ENCODE data around the gene RMI2.
"Not testable (repeated sequence)": the region's sequence is repeated elsewhere in the genome, so short reads cannot be mapped to it uniquely, and the experiment has no call there.

The RMI2 gene

GRCh38 chr16:11345040-11345862 is at the start of gene RMI2:
TSS of gene RMI2 (plus strand) at chr16:11345459. CDS start at chr16:11345472, 13 bp downstream.
- DNase-seq (ENCODE audit: low read depth in 1 of 2, low spot score in 1 of 2) = peak; percentile 88 to 93

- no peak for DNase-seq (ENCODE audit: low read depth in 1 of 2, low spot score in 1 of 2)
Measured at GRCh38 chr16:11295672-11296071, 49.6 kb upstream of the RMI2 start.

- DNase-seq (ENCODE audit: low read depth in 1 of 2, low spot score in 1 of 2) = no peak
Measured at GRCh38 chr16:11296351-11296705, 48.9 kb upstream of the RMI2 start.

- no peak for DNase-seq (ENCODE audit: low read depth in 1 of 2, low spot score in 1 of 2)
Measured at GRCh38 chr16:11296706-11297491, 48.4 kb upstream of the RMI2 start.

GRCh38 chr16:11297492-11298142 is 47.6 kb upstream of the RMI2 start:
- DNase-seq (ENCODE audit: low read depth in 1 of 2, low spot score in 1 of 2) = peak; percentile 31 to 34

GRCh38 chr16:11298143-11298900 is 46.9 kb upstream of the RMI2 start:
- no peak for DNase-seq (ENCODE audit: low read depth in 1 of 2, low spot score in 1 of 2)

- DNase-seq (ENCODE audit: low read depth in 1 of 2, low spot score in 1 of 2) = not testable (repeated sequence)
Measured at GRCh38 chr16:11298950-11299547, 46.2 kb upstream of the RMI2 start.

GRCh38 chr16:11299865-11300559 is 45.2 kb upstream of the RMI2 start:
- DNase-seq (ENCODE audit: low read depth in 1 of 2, low spot score in 1 of 2) = no peak

GRCh38 chr16:11300560-11300892 is 44.7 kb upstream of the RMI2 start:
- DNase-seq (ENCODE audit: low read depth in 1 of 2, low spot score in 1 of 2) = no peak

- no peak for DNase-seq (ENCODE audit: low read depth in 1 of 2, low spot score in 1 of 2)
Measured at GRCh38 chr16:11301645-11302501, 43.4 kb upstream of the RMI2 start.

GRCh38 chr16:11302977-11303376 is 42.3 kb upstream of the RMI2 start:
- DNase-seq (ENCODE audit: low read depth in 1 of 2, low spot score in 1 of 2) = no peak

- DNase-seq (ENCODE audit: low read depth in 1 of 2, low spot score in 1 of 2) = no peak
Measured at GRCh38 chr16:11303405-11304138, 41.7 kb upstream of the RMI2 start.

GRCh38 chr16:11306381-11306780 is 38.9 kb upstream of the RMI2 start:
- no peak for DNase-seq (ENCODE audit: low read depth in 1 of 2, low spot score in 1 of 2)

- no peak for DNase-seq (ENCODE audit: low read depth in 1 of 2, low spot score in 1 of 2)
Measured at GRCh38 chr16:11306997-11307638, 38.1 kb upstream of the RMI2 start.

GRCh38 chr16:11307639-11308492 is 37.4 kb upstream of the RMI2 start:
- no peak for DNase-seq (ENCODE audit: low read depth in 1 of 2, low spot score in 1 of 2)

- no peak for DNase-seq (ENCODE audit: low read depth in 1 of 2, low spot score in 1 of 2)
Measured at GRCh38 chr16:11308493-11309283, 36.6 kb upstream of the RMI2 start.
